Activated B cell treated with CpG ODN at 0.5 μM for 24 hours (primary cell): ENCODE results near the gene ZFYVE27. TPM values are rescaled to one million over a fixed set of nuclear protein-coding genes. Genes with fewer than 3 reads are reported as not detected.
A peak's percentile ranks its signal among the peaks of the same experiment; 100 is the strongest.

ENCODE experiments used
- ATAC-seq: fragments of 200-7000 bp; cut with Tn5 transposase; one replicate; pipeline ENCODE4 v1.10.0; 2021; ENCODE audit warnings: low read depth, mild to moderate bottlenecking, moderate library complexity
- CTCF ChIA-PET: fragments of 350-600 bp; sonication (Branson Sonifier 250); formaldehyde crosslinking; loops from one replicate; lab custom pipeline; 2021; ENCODE audit warnings: antibody characterized with exemption; lab: Charles Lee
- POLR2A ChIA-PET: fragments of 350-600 bp; sonication (Branson Sonifier 250); formaldehyde crosslinking; loops from one replicate; lab custom pipeline; 2021; ENCODE audit warnings: antibody characterized with exemption; lab: Charles Lee
- DNase-seq: peaks from one replicate; pipeline ENCODE4 v3.0.0; 2022
- H3K27ac Mint-ChIP-seq: one replicate; pipeline ENCODE4 v1.8.0; 2020; ENCODE audit warnings: mixed read lengths
- H3K27me3 Mint-ChIP-seq: one replicate; pipeline ENCODE4 v1.8.0; 2021; ENCODE audit warnings: mixed read lengths
- H3K36me3 Mint-ChIP-seq: one replicate; pipeline ENCODE4 v1.8.0; 2021; ENCODE audit warnings: low read depth, mixed read lengths
- H3K4me1 Mint-ChIP-seq: one replicate; pipeline ENCODE4 v1.8.0; 2021; ENCODE audit warnings: mixed read lengths
- H3K4me3 Mint-ChIP-seq: one replicate; pipeline ENCODE4 v1.8.0; 2020; ENCODE audit warnings: mild to moderate bottlenecking, mixed read lengths
- H3K9me3 Mint-ChIP-seq: one replicate; pipeline ENCODE4 v1.8.0; 2020; ENCODE audit warnings: mixed read lengths
- intact Hi-C: fragments of 100-400 bp; cut with micrococcal nuclease; formaldehyde crosslinking; loops from one replicate; pipeline ENCODE4 v1.15.1; 2024
- total RNA-seq: library from RNA; stranded (reverse); gene quantifications from 2 replicates; pipeline ENCODE4 v1.2.3, GENCODE V29; 2022
- TF ChIP-seq, protein P1 (sequence below): fragments of 200-600 bp; IDR thresholded peaks from one replicate; pipeline ENCODE4 v1.8.0; 2022; ENCODE audit warnings: antibody characterized with exemption, mild to moderate bottlenecking

Gene ZFYVE27
- total RNA-seq, 1 donor from 2014 or later = 65.7 TPM

DNA sequence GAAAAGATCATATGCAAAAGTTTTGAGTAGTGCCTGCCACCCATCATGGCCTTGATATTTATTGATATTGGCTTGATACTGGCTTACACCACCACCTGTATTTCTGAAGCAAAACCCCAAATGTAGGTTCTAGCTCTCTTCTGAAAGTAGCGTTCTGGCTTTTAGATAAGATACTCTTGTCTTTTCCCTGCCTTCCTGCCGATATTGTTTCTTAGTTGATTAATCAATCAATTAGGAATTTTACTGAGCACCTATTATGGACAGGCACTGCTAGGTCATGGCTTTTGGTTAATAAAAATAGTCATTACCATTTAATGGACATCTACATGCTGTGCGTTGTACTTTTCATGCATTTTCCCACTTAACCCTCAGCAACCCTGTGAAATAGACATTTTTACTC, 27.0 kb downstream of the ZFYVE27 start:
- CTCF ChIA-PET = no interaction called here
- H3K27me3 Mint-ChIP-seq = no peaks in the 10 kb centered on the region
- intact Hi-C loops = no loop called here
- ATAC-seq = no peak
- peaks cover 34% of the 10 kb centered on the region for H3K36me3 Mint-ChIP-seq
- H3K4me1 Mint-ChIP-seq = peaks cover 18% of the 10 kb centered on the region
- no peaks in the 10 kb centered on the region for H3K9me3 Mint-ChIP-seq
- H3K27ac Mint-ChIP-seq = no peak overlapping the region
- H3K4me3 Mint-ChIP-seq = no peak overlapping the region
- no peak for DNase-seq
- TF ChIP-seq, protein P1, sequence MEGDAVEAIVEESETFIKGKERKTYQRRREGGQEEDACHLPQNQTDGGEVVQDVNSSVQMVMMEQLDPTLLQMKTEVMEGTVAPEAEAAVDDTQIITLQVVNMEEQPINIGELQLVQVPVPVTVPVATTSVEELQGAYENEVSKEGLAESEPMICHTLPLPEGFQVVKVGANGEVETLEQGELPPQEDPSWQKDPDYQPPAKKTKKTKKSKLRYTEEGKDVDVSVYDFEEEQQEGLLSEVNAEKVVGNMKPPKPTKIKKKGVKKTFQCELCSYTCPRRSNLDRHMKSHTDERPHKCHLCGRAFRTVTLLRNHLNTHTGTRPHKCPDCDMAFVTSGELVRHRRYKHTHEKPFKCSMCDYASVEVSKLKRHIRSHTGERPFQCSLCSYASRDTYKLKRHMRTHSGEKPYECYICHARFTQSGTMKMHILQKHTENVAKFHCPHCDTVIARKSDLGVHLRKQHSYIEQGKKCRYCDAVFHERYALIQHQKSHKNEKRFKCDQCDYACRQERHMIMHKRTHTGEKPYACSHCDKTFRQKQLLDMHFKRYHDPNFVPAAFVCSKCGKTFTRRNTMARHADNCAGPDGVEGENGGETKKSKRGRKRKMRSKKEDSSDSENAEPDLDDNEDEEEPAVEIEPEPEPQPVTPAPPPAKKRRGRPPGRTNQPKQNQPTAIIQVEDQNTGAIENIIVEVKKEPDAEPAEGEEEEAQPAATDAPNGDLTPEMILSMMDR = no peak
- POLR2A ChIA-PET = no interaction called here

DNA sequence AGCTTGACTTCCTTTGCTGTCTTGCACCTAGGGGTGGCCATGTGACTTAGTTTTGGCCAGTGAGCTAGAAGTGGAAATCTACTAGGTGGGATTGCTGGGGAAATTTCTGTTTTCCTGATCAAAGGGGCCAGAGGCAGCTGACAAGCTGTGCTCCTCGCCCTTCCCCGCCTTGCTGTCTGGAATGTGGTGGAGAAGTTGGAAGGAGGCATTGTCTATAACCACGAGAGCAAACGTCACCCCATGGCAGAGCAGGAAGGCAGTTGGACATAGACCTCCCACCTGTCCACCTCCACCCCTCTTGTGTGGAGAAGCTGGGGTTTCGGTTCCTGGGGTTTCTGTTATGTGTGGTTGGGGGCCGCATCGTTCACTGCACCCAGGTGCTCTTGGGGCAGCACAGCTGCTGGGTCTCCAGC, 27.6 kb downstream of the ZFYVE27 start:
- DNase-seq (no peak), ATAC-seq (peak; percentile 45)
- Mint-ChIP-seq H3K4me3 (no peak overlapping the region), H3K27ac (peak overlapping the region; percentile 8), H3K9me3 (no peaks in the 10 kb centered on the region), H3K27me3 (peaks cover 3% of the 10 kb centered on the region), H3K4me1 (peaks cover 18% of the 10 kb centered on the region), H3K36me3 (peaks cover 29% of the 10 kb centered on the region)
- TF ChIP-seq, protein P1 = no peak
- ChIA-PET CTCF (no interaction called here), POLR2A (no interaction called here)
- intact Hi-C loops = no loop called here

DNA sequence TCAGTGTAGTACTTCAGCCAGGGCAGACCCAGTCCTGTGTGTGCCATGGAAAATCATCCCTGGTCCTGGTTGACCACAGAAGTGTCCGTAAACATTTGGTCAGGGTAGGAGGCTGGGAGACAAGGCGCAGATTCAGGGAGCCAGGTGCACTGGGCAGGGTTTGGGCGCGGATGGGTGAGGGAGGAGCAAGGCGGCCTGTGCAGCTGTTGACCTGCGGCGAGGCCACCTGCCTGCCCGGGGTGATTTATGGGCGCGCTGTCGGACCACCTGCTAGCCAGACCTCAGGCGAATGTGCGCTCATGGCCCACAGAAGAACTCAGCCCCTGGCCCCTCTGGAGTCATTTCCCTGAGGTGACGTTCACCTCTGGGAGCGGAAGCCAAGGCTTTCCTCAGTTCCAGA, 28.3 kb downstream of the ZFYVE27 start:
- DNase-seq (no peak), ATAC-seq (no peak)
- ChIA-PET POLR2A (no interaction called here), CTCF (no interaction called here)
- no peak overlapping the region for H3K4me3 Mint-ChIP-seq
- peaks cover 22% of the 10 kb centered on the region for H3K36me3 Mint-ChIP-seq
- no peak overlapping the region for H3K27ac Mint-ChIP-seq
- H3K4me1 Mint-ChIP-seq = peaks cover 19% of the 10 kb centered on the region
- TF ChIP-seq, protein P1 = no peak
- intact Hi-C loops = no loop called here
- no peaks in the 10 kb centered on the region for H3K9me3 Mint-ChIP-seq
- peaks cover 9% of the 10 kb centered on the region for H3K27me3 Mint-ChIP-seq

DNA sequence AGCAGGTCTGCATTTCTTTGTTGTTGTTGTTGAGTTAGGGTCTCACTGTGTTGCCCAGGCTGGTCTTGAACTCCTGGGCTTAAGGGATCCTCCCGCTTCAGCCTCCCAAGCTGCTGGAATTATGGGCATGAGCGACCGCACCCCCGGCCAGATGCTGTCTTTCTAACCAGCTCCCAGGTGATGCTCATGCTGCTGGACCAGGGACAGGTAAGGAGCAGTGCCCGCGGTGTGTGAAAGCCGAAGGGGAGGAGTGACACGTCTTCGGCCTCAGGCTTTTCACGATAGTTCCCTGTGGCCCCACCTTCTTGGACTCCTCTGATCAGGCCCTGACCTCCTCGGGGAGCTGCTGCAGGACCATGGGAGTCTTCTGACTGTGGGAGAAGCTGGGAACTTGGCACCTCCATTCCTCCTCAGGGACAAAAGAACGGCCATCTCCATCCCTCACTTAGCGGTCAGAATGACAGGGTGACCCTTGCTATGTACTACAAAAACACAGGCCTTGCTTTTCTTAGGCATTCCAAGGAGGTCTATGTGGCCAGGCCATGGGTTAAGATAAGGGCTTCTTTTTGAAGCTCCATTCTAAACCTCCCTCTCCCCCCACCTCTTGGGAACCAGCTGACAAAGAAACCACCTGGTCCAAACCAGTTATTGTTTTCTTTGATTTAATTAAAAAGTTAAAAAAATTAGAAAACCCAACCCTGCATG, 29.3 kb downstream of the ZFYVE27 start:
- Mint-ChIP-seq H3K4me3 (no peak overlapping the region), H3K4me1 (peaks cover 25% of the 10 kb centered on the region), H3K27ac (no peak overlapping the region), H3K27me3 (peaks cover 19% of the 10 kb centered on the region), H3K36me3 (peaks cover 11% of the 10 kb centered on the region), H3K9me3 (no peaks in the 10 kb centered on the region)
- POLR2A ChIA-PET = interaction anchor here (0.6 kb wide), 1 partner anchor 8 kb away, joined by 8 read pairs; no protein-coding TSS in a partner anchor
- intact Hi-C loops = no loop called here
- no peak for ATAC-seq
- no peak for DNase-seq
- TF ChIP-seq, protein P1 = no peak
- CTCF ChIA-PET = interaction anchor here (1.3 kb wide), 1 partner anchor 22 kb away, joined by 4 read pairs; no protein-coding TSS in a partner anchor

DNA sequence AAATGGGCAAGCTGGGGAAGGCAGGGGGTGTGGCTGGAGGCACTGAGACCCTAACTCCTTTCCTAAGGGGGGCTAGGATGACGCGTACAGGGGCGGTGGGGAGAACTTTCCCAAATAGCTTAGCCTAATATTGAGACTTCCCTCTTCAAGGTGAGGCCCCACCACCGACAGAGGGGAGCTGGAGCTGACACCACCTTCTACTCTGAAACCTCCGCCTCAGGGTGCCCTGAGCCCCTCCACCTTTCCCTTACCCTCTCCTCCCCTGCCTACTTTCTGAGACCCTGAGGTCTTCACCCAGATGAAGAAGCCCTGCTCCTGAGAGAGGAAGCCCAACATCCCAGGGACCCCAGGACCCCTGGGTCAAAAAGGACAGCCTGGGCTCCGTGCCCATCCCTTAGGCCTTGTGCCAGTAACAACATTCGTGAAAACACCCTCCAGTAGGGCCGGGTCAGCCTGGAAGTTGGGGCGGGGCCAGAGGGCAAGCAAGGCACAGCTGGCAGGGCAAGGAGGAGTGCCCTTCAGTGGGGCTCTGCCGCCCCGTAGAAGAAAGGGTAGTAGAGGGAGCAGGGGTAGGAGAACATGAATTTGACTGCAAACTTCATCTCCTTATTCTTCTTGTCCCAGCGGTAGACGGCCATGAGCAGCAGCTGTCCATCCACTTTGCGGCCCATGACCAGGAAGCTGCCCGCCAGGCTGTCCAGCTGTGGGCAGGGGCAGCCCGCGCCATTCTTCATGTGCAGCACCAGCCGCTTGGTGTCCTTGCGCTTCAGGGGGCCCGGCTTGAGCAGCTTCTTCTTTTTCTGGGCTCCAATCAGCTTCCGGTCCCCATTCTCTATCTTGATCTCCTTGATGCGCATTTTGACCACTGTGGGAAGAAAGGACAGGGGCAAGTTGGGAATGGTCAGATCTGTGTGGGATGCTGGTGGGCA, 30.3 kb downstream of the ZFYVE27 start:
- intact Hi-C loops = no loop called here
- peaks cover 24% of the 10 kb centered on the region for H3K27me3 Mint-ChIP-seq
- H3K36me3 Mint-ChIP-seq = peaks cover 4% of the 10 kb centered on the region
- ATAC-seq = no peak
- H3K27ac Mint-ChIP-seq = no peak overlapping the region
- DNase-seq = no peak
- no peaks in the 10 kb centered on the region for H3K9me3 Mint-ChIP-seq
- ChIA-PET CTCF (no interaction called here), POLR2A (no interaction called here)
- H3K4me3 Mint-ChIP-seq = no peak overlapping the region
- H3K4me1 Mint-ChIP-seq = peaks cover 30% of the 10 kb centered on the region
- TF ChIP-seq, protein P1 = no peak
